ENCODE results near the gene TRIM23. TPM values are rescaled to one million over a fixed set of nuclear protein-coding genes. Genes with fewer than 3 reads are reported as not detected.

TRIM23 gene
- total and polyA plus RNA-seq, 2 of the 4 experiments (the other 2 are of a cell fraction): 3.7 to 28.9 TPM

- peaks cover 27% of the 10 kb centered on the region for H3K36me3 ChIP-seq (ENCODE audit: control insufficient read depth, insufficient read depth, low read length)
- H3K4ac ChIP-seq (ENCODE audit: low read depth, low read length): no peak overlapping the region
- in situ Hi-C loops (cut with MboI; ENCODE audit: low sequenced_read_pairs): no loop called here
- no peak overlapping the region for H2BK15ac ChIP-seq (ENCODE audit: low read depth, low read length)
- H4K8ac ChIP-seq (ENCODE audit: low read depth in 2 of 2, low read length in 2 of 2): no peak overlapping the region
- H3K9me3 ChIP-seq (ENCODE audit: control insufficient read depth, insufficient read depth, low read length): no peaks in the 10 kb centered on the region
- DNase-seq (no peak), ATAC-seq (ENCODE audit: low read depth) (no peak)
- dilution Hi-C loops (cut with HindIII; ENCODE audit: low sequenced_read_pairs, unreplicated experiment): no loop called here
- no peaks in the 10 kb centered on the region for H3K4me1 ChIP-seq (ENCODE audit: control insufficient read depth, insufficient read depth, low read length)
- no peak overlapping the region for H3K4me2 ChIP-seq (ENCODE audit: low read depth, low read length)
- H4K5ac ChIP-seq (ENCODE audit: low read depth, low read length): no peak overlapping the region
- no peak overlapping the region for H3K23ac ChIP-seq (ENCODE audit: low read depth, low read length)
- no peak overlapping the region for H2BK20ac ChIP-seq (ENCODE audit: low read depth, low read length)
- no peak overlapping the region for H3K9ac ChIP-seq (ENCODE audit: low read depth, low read length)
- no peak overlapping the region for H3K18ac ChIP-seq (ENCODE audit: low read depth, low read length)
- no peak overlapping the region for H2BK120ac ChIP-seq (ENCODE audit: low read depth, low read length)
- no CpG with 5 or more reads among the region's 2 CpGs for WGBS, 2 experiments (ENCODE audit: extremely low coverage in 2 of 2, insufficient read length in 1 of 2)
- H3K27me3 ChIP-seq (ENCODE audit: control insufficient read depth, insufficient read depth, low read length): no peaks in the 10 kb centered on the region
- peak; percentile 21; the same call in 1 of the 2 replicates for TF ChIP-seq CTCF (conservative IDR thresholded peaks at IDR 0.05; ENCODE audit: low read depth, low read length)
- no peak for TF ChIP-seq CEBPB (IDR thresholded peaks at IDR 0.05; ENCODE audit: low read depth, low read length)
- H4K20me1 ChIP-seq (ENCODE audit: insufficient read depth, low read length): no peaks in the 10 kb centered on the region; the same call in 1 of the 2 replicates
- POLR2A ChIA-PET (ENCODE audit: unreplicated experiment): no interaction called here
- H3K27ac ChIP-seq (ENCODE audit: insufficient read depth, low read length): no peak overlapping the region
- no peak overlapping the region for H2AFZ ChIP-seq (replicated peaks; ENCODE audit: low read length, poor library complexity)
- H3K56ac ChIP-seq (ENCODE audit: extremely low read depth, insufficient read depth, low read length): no peak overlapping the region
- H2BK5ac ChIP-seq (ENCODE audit: low read depth, low read length, poor library complexity, severe bottlenecking): no peak overlapping the region
- H4K91ac ChIP-seq (ENCODE audit: insufficient read depth, low read depth, low read length): no peak overlapping the region
- BruUV-seq (replicated peaks): no TSS peak
- H3K79me1 ChIP-seq (ENCODE audit: low read depth in 1 of 2, low read length in 2 of 2): 0 out of 4 replicates have a peak, but pooled peaks cover 0 to 2% of the 10 kb centered on the region in 2 experiments
- H3K9me1 ChIP-seq (ENCODE audit: insufficient read depth, low read length): no peaks in the 10 kb centered on the region
- no peak overlapping the region for H3K14ac ChIP-seq (replicated peaks; ENCODE audit: low read depth, low read length)
- CTCF ChIA-PET: no interaction called here
- no peak overlapping the region for H2AK9ac ChIP-seq (replicated peaks; ENCODE audit: low read depth, low read length, poor library complexity)
- no peak overlapping the region for H3K4me3 ChIP-seq (ENCODE audit: insufficient read depth, low read depth, low read length)
- intact Hi-C loops (cut with micrococcal nuclease): no loop called here
- H2AK5ac ChIP-seq (ENCODE audit: low read depth, low read length): no peak overlapping the region
These were observed 35.4 kb downstream of the TRIM23 start for GRCh38 chr5:65588694-65589093.

Data from IMR-90 (cell line).